GM10266 (cell line): Measurements from ENCODE around the gene JAKMIP3.

Experiments
- DNase-seq: peaks from one replicate; pipeline ENCODE4 v3.0.0; 2012; ENCODE audit errors: extremely low spot score
- CTCF ChIP-seq: IDR thresholded peaks from 2 replicates; pipeline ENCODE4 v1.5.1; 2012; ENCODE audit warnings: mild to moderate bottlenecking, low read depth; ENCODE audit not compliant: control insufficient read depth, insufficient read depth; ENCODE audit errors: missing control alignments

JAKMIP3 gene

GRCh38 chr10:132043861-132044695 lies 21.7 kb upstream of the JAKMIP3 start:
- DNase-seq, result no peak
- no peak for TF ChIP-seq CTCF

- TF ChIP-seq CTCF, result no peak
These were observed 20.9 kb upstream of the JAKMIP3 start for GRCh38 chr10:132044803-132045202.

GRCh38 chr10:132045324-132045723 lies 20.4 kb upstream of the JAKMIP3 start:
- DNase-seq, result no peak
- no peak for TF ChIP-seq CTCF

More at GRCh38 chr10:132044803-132045202, 20.9 kb upstream of the JAKMIP3 start:
- DNase-seq, result no peak

- DNase-seq, result no peak
- no peak for TF ChIP-seq CTCF
These were observed 18.0 kb upstream of the JAKMIP3 start for GRCh38 chr10:132047575-132048293.

- no peak for TF ChIP-seq CTCF
- DNase-seq, result no peak
These were observed 17.5 kb upstream of the JAKMIP3 start for GRCh38 chr10:132048294-132048667.

GRCh38 chr10:132050191-132050590 lies 15.6 kb upstream of the JAKMIP3 start:
- DNase-seq, result no peak
- TF ChIP-seq CTCF, result no peak

GRCh38 chr10:132052124-132052523 lies 13.6 kb upstream of the JAKMIP3 start:
- DNase-seq, result no peak
- no peak for TF ChIP-seq CTCF
